ENCODE results near the gene CGNL1.

Gene CGNL1

GRCh38 chr15:57500979-57501576, 124.8 kb downstream of the CGNL1 start:
- no peak for DNase-seq

GRCh38 chr15:57502116-57502515, 125.8 kb downstream of the CGNL1 start:
- DNase-seq = no peak

DNA sequence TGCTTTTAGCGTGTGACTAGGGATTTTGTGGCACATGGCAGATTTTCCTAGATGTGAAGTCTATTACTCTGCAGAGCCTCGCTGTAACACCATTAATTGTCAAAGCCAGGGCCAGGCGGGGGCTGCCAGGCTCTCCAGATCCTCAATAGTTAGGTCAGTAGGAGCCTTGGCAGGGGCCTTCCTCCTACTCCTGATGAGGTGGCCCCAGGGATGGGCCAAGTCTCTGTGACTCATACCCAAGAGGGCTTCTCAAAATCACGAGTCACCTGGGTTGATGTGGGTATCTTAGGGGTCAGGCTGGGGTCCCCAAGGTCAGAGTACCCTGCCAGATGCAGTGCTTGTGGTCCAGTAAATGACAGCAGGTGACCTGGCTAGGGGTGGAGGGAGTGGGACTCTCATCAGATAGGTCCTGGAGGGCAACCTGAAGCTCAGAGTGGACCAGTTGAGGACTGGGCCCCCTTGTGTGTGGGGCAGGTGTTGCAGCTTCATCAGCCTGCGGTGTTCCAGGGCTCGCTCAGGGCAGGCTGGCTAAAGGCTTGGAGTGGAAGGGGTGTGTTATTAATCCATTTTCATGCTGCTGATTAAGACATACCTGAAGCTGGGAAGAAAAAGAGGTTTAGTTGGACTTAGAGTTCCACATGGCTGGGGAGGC, 126.9 kb downstream of the CGNL1 start:
- DNase-seq = no peak

- DNase-seq = no peak
These were observed 127.8 kb downstream of the CGNL1 start for GRCh38 chr15:57503911-57504598.

- no peak for DNase-seq
These were observed 128.3 kb downstream of the CGNL1 start for GRCh38 chr15:57504599-57504940.

GRCh38 chr15:57505056-57505715, 128.9 kb downstream of the CGNL1 start:
- DNase-seq = no peak

GRCh38 chr15:57505949-57506391, 129.7 kb downstream of the CGNL1 start:
- DNase-seq = no peak

- no peak for DNase-seq
These were observed 130.1 kb downstream of the CGNL1 start for GRCh38 chr15:57506422-57506821.

DNA sequence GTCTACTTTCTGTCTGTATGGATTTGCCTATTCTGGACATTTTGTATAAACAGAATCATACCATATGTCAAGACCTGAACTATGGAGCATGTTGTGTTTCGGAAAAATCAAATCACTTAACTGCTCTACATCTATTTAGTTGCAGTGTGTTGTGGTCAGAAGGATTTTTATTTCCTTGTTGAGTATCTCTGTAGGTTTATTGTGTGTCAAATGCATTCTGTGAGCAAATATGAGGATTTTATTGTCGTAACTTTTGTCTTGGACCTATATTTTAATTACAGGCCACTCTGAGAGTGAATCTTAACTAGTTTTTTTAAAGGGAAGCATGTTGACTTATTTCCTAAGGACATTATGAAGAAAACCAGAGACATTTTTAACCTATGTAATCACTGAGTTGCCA, 130.8 kb downstream of the CGNL1 start:
- DNase-seq = no peak

- no peak for DNase-seq
These were observed 132.8 kb downstream of the CGNL1 start for GRCh38 chr15:57509126-57509525.

DNA sequence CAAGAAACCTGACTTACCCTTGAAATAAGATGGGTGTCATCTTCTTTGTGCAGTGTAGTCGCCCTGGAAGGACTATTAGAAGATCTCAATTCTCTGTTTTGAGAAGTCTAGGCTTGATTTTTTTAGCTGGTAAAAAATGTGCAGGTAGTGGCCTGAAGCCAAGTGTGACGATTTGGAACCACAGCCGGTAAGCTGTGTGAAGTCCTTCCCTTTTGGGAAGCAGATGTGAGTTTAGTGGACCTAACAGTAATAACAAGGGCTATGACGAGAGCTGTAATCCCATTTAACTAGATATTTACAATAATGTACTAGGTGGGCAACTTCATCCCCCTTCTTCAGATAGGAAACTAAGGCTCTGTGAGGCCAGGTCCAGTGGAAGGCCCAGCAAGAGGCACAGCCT, 133.7 kb downstream of the CGNL1 start:
- no peak for DNase-seq

- DNase-seq = no peak
These were observed 134.3 kb downstream of the CGNL1 start for GRCh38 chr15:57510647-57511046.

DNA sequence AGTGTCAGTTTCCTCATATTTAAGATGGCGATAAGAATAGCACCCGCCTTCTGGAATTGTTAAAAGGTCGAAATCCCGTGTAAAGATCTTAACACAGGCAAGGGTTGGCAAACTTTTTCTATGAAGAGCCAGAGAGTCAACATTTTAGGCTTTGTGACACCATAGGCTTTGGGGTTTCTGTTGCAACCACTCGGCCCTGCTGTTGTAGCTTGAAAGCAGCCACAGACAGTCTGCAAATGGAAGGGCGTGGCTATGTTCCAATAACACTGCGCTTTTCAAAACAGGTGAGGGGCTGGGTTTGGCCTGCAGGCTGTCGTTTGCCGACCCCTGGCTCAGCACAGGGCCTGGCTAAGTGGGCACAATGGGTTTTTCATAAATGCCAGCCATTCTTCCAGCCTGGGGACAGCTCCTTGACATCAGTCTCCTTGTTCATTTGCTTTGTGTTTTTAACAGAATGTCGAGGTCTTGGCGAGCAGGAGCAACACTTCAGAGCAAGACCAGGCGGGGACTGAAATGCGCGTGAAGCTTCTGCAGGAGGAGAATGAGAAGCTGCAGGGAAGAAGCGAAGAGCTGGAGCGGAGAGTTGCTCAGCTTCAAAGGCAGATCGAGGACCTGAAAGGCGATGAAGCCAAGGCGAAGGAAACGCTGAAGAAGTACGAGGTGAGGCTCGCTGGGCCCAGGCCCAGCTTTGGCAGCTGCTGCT, 140.2 kb downstream of the CGNL1 start:
- DNase-seq = no peak

DNA sequence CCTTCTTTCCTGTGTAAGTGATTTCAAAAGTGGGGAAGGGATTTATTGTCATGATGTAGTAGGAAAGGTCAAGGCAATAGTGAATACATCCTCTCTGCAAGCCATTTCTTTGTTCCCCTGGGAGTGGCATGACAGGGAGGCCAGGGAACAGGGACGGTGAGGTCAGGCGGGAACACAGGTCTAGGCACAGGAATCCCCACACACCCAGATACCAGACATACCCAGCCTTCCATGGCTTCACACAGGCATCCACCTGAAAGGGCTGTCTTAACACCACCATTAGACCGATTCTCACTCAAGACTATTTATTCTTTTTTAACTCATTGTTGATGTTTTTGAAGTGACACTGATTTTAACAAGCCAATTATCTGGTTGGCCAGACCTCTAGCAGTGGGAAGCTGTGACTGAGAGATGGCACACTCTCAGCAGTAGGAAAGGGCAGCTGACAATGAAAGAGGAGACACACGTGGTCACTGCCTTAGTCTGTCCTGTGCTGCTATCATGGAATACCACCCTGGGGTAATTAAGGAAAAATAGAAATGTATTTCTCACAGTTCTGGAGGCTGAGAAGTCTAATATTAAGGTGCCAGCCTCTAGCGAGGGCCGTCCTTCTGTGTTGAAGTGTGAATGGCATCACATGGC, 140.8 kb downstream of the CGNL1 start:
- no peak for DNase-seq

- no peak for DNase-seq
These were observed 142.6 kb downstream of the CGNL1 start for GRCh38 chr15:57518779-57519405.

GRCh38 chr15:57519806-57520205, 143.5 kb downstream of the CGNL1 start:
- no peak for DNase-seq

DNA sequence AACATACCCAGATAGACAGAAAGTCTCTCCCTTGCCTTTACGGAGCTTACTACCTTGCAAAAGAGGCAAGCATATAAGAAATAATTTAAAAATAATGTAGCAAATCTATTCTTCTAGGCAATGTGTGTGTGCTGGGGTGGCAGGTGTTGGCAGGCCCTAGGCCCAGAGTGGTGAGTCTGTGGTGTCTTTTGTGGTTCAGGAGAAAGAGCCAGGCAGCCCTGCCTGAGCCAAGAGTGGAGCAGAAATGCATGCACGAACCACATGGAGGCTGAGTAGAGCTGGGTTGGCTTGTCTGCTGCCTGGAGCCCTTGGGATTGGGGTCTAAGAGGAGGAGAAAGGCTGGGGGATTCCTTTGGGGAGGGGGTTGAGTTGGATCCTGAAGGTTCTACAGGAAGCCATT, 145.2 kb downstream of the CGNL1 start:
- no peak for DNase-seq

DNA sequence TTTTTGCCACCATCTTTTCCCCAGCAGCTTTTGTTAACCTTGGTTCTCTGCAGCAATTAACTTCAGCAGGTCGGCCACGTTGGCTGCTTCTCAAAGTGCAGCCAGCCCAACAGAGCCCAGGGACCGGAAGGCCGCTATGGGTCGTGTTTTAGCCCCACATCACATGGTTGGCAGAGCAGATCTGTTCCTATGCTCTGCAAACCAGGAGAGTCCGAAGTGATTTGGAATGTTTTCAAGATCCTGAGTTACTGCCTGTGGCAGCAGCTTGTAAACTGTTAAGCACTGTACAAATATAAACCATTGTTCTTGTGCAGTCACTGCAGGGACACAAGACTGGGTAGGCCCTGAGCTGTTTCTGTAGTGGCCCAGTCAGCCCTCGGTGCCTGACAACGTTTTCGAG, 145.8 kb downstream of the CGNL1 start:
- DNase-seq = no peak

DNA sequence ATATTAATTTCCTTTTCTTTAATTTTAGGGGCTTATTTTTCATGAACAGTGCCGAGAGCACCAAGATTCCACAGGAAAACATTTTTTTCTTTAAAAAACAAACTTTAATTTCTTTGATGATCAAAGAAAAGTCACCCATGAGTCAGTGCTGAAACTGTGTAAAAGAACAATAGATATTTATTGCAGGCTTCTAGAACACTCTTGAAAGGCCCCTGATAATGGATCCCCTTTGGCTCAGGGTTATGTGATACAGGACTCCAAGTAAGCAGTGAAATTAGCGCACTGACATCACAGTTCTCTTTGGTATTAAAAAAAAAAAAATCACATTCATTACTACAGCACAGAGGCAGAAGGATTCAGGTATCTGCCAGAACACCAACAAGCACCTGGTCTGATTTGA, 149.3 kb downstream of the CGNL1 start:
- DNase-seq = no peak

DNA sequence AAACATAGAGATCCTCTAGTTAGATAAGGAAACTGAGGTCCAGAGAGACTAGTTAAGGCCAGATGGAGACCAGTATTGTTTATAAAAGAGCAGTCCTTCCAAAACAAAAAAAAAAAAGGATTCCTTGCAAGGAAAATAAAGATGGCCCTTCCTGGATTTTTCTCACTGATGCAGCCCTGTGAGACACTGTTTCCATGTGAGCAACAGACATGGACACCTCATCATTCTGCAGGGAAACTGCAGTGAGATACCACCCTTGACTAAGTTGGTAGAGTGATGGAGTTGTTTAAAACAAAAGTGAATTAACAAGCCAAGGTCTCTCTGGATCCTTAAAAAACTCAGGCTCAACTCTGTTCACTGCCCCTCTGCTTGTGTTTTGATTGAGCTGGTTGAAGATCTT, 149.8 kb downstream of the CGNL1 start:
- no peak for DNase-seq

DNA sequence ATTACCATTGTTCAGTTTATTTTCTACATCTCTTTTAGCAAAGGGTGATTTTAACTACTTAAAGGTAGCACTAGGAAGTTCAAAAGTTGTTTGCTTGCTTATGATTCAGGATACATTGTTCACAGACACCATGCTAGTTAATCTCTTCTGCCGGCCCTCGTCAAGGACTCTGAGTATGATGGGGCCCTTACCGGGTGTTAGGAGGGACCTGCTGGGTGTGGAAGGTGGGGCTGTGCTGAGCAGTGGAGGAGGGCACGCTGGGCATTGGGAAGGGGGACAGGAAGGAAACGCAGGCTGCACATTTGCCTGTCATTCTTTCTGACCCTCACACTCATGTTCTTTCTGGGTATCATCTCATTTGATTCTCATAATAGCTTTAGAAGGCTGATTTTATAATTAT, 150.3 kb downstream of the CGNL1 start:
- no peak for DNase-seq

DNA sequence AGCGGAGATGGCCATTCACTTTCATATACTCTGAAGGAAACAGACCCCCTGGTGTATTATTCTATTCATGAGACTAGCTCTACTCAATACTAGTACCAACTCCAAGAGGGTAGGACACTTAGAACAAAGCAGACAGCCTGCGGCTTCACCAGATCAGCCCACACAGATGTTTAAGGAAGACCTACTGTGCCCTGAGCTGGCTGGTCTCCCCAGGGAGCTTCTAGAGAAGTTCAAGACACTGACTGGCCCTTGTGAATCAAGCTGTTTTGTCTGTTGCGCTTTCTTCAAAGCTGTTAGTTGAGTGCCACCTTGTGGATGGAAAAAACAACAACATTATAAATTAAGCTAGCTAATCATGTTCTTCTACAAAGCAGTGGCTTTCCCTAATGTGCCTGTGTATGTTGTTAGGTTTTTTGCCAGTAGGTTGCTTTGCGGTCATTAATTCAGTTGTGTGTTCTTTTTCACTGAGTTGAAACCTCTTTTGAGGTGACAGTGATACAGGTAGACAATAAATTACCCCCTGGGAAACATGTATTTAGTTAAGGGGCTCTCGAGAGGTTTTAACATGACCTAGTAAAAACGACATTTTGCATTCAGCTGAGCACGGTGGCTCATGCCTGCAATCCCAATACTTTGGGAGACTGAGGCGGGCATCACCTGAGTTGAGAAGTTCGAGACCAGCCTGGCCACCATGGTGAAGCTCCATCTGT, 151.2 kb downstream of the CGNL1 start:
- DNase-seq = no peak

Data from stimulated activated CD4-positive, alpha-beta T cell treated with anti-CD3 and anti-CD28 coated beads, Interleukin-1b, Interleukin-23, amount 100 ng/mL, for 48 hours (primary cell).